Neuronal stem cell (in vitro differentiated cells): ENCODE data around the gene CTNNA3.

Experiments used
- DNase-seq: peaks from one replicate; pipeline ENCODE4 v3.0.0-alpha.2; 2013; ENCODE audit warnings: low spot score
- H2AFZ ChIP-seq: one replicate; pipeline ENCODE4 v1.6.1; 2013; ENCODE audit warnings: mild to moderate bottlenecking, low read length, inconsistent platforms
- H2AK5ac ChIP-seq: 2 replicates; pipeline ENCODE4 v1.6.1; 2013; ENCODE audit warnings: low read depth, mild to moderate bottlenecking, inconsistent platforms, low read length, moderate library complexity, mixed read lengths
- H2BK120ac ChIP-seq: 2 replicates; pipeline ENCODE4 v1.6.1; 2013; ENCODE audit warnings: low read depth, mild to moderate bottlenecking, inconsistent platforms, low read length, moderate library complexity, mixed read lengths
- H2BK12ac ChIP-seq: one replicate; pipeline ENCODE4 v1.6.1; 2013; ENCODE audit warnings: low read length, inconsistent platforms
- H2BK15ac ChIP-seq: 2 replicates; pipeline ENCODE4 v1.6.1; 2013; ENCODE audit warnings: mild to moderate bottlenecking, low read length, inconsistent platforms, mixed read lengths
- H2BK5ac ChIP-seq: one replicate; pipeline ENCODE4 v1.6.1; 2013; ENCODE audit warnings: inconsistent platforms, mild to moderate bottlenecking, low read length, moderate library complexity
- H3K14ac ChIP-seq: one replicate; pipeline ENCODE4 v1.6.1; 2013; ENCODE audit warnings: low read length, inconsistent platforms
- H3K18ac ChIP-seq: 2 replicates; pipeline ENCODE4 v1.6.1; 2013; ENCODE audit warnings: low read length, inconsistent platforms
- H3K23ac ChIP-seq: 2 replicates; pipeline ENCODE4 v1.6.1; 2013; ENCODE audit warnings: low read depth, mild to moderate bottlenecking, mixed read lengths, low read length, inconsistent platforms; ENCODE audit not compliant: poor library complexity
- H3K27ac ChIP-seq: replicated peaks from 3 replicates; pipeline ENCODE4 v1.5.1; 2013; ENCODE audit warnings: low read length, inconsistent platforms
- H3K27me3 ChIP-seq, 3 experiments: 2 replicates each; pipeline ENCODE4 v1.6.1; 2013; ENCODE audit warnings: low read length in 3 of 3, mild to moderate bottlenecking in 2 of 3, inconsistent platforms in 1 of 3, low read depth in 1 of 3, mixed read lengths in 1 of 3, moderate library complexity in 1 of 3; ENCODE audit not compliant: control insufficient read depth in 3 of 3, insufficient read depth in 3 of 3
- H3K36me3 ChIP-seq, 2 donors: replicated peaks in 1 of 2; 2 replicates each; pipeline ENCODE4 v1.6.1; 2013; ENCODE audit warnings: low read length in 2 of 2; ENCODE audit not compliant: control insufficient read depth in 2 of 2, insufficient read depth in 2 of 2
- H3K4ac ChIP-seq: 2 replicates; pipeline ENCODE4 v1.6.1; 2013; ENCODE audit warnings: inconsistent platforms, mild to moderate bottlenecking, low read length, moderate library complexity
- H3K4me1 ChIP-seq, 2 donors: 1 replicate in 1 of 2; 2 replicates in 1 of 2; pipeline ENCODE4 v1.6.1; 2013; ENCODE audit warnings: low read length in 2 of 2, low read depth in 1 of 2; ENCODE audit not compliant: control insufficient read depth in 2 of 2, insufficient read depth in 1 of 2
- H3K4me2 ChIP-seq: one replicate; pipeline ENCODE4 v1.6.1; 2013; ENCODE audit warnings: mild to moderate bottlenecking, low read length, inconsistent platforms; ENCODE audit not compliant: insufficient read depth, poor library complexity, severe bottlenecking
- H3K4me3 ChIP-seq, 2 donors: 2 replicates each; pipeline ENCODE4 v1.5.1; 2013; ENCODE audit warnings: low read length in 2 of 2, mild to moderate bottlenecking in 2 of 2, inconsistent platforms in 1 of 2, moderate library complexity in 1 of 2
- H3K79me1 ChIP-seq: one replicate; pipeline ENCODE4 v1.6.1; 2013; ENCODE audit warnings: low read depth, mild to moderate bottlenecking, inconsistent platforms, low read length, moderate library complexity
- H3K9ac ChIP-seq: one replicate; pipeline ENCODE4 v1.6.1; 2013; ENCODE audit warnings: mild to moderate bottlenecking, low read depth, low read length, inconsistent platforms; ENCODE audit not compliant: poor library complexity
- H3K9me3 ChIP-seq, 2 donors: replicated peaks in 1 of 2; 2 replicates each; pipeline versions ENCODE3 to v1.6.1; 2013; ENCODE audit warnings: low read length in 2 of 2, mild to moderate bottlenecking in 2 of 2, inconsistent platforms in 1 of 2, low read depth in 1 of 2, mixed read lengths in 1 of 2, moderate library complexity in 1 of 2; ENCODE audit not compliant: control insufficient read depth in 2 of 2, insufficient read depth in 1 of 2
- H4K8ac ChIP-seq: one replicate; pipeline ENCODE4 v1.6.1; 2013; ENCODE audit warnings: low read depth, mild to moderate bottlenecking, inconsistent platforms, low read length, moderate library complexity
- H4K91ac ChIP-seq: one replicate; pipeline ENCODE4 v1.6.1; 2013; ENCODE audit warnings: low read length, low read depth, mild to moderate bottlenecking, inconsistent platforms; ENCODE audit not compliant: poor library complexity
- WGBS, 2 donors: extraction: QIAGEN DNeasy Blood & Tissue Kit; methylation state at CpG; one replicate each; pipeline ENCODE4 v1.1.7; 2013; ENCODE audit warnings: missing lambda C conversion rate in 2 of 2, mixed read lengths in 1 of 2; ENCODE audit not compliant: insufficient read length in 2 of 2, insufficient replicate concordance in 1 of 2; ENCODE audit errors: extremely low coverage in 2 of 2; 5-methylcytosine and 5-hydroxymethylcytosine counted together

CTNNA3 gene

GRCh38 chr10:66786709-66787108 is 909.3 kb downstream of the CTNNA3 start:
- Histone ChIP-seq H2BK120ac (no peak overlapping the region), H4K8ac (no peak overlapping the region), H3K9ac (no peak overlapping the region), H3K4ac (no peak overlapping the region), H3K4me2 (no peak overlapping the region), H3K4me3 (no peak overlapping the region), H4K91ac (no peak overlapping the region), H3K27me3 (peaks cover 0 to 7% (median 0%) of the 10 kb centered on the region in 3 experiments), H3K4me1 (no peaks in the 10 kb centered on the region), H3K27ac (no peak overlapping the region), H3K23ac (no peak overlapping the region), H3K14ac (no peak overlapping the region), H3K36me3 (no peaks in the 10 kb centered on the region), H3K18ac (no peak overlapping the region), H2BK15ac (no peak overlapping the region), H2BK5ac (no peak overlapping the region), H2AK5ac (no peak overlapping the region), H2BK12ac (no peak overlapping the region), H3K79me1 (no peaks in the 10 kb centered on the region), H2AFZ (no peak overlapping the region), H3K9me3 (no peaks in the 10 kb centered on the region)
- WGBS, 2 donors: no CpG with 5 or more reads among the region's 1 CpG
- no peak for DNase-seq

GRCh38 chr10:66784770-66785169 is 911.2 kb downstream of the CTNNA3 start:
- no peak overlapping the region for H2AK5ac ChIP-seq
- no peaks in the 10 kb centered on the region for H3K4me1 ChIP-seq
- no peak overlapping the region for H2BK15ac ChIP-seq
- H3K4me3 ChIP-seq: no peak overlapping the region
- no peak overlapping the region for H3K18ac ChIP-seq
- WGBS, 2 donors: no CpG with 5 or more reads among the region's 1 CpG
- H3K9ac ChIP-seq: no peak overlapping the region
- H3K4ac ChIP-seq: no peak overlapping the region
- no peak overlapping the region for H3K14ac ChIP-seq
- H2BK12ac ChIP-seq: no peak overlapping the region
- H2AFZ ChIP-seq: no peak overlapping the region
- no peak overlapping the region for H3K4me2 ChIP-seq
- peaks cover 0 to 7% (median 0%) of the 10 kb centered on the region in 3 experiments for H3K27me3 ChIP-seq
- H2BK5ac ChIP-seq: no peak overlapping the region
- no peaks in the 10 kb centered on the region for H3K79me1 ChIP-seq
- no peaks in the 10 kb centered on the region for H3K9me3 ChIP-seq
- H4K91ac ChIP-seq: no peak overlapping the region
- no peak overlapping the region for H3K27ac ChIP-seq
- no peaks in the 10 kb centered on the region for H3K36me3 ChIP-seq
- no peak overlapping the region for H3K23ac ChIP-seq
- H2BK120ac ChIP-seq: no peak overlapping the region
- no peak for DNase-seq
- H4K8ac ChIP-seq: no peak overlapping the region

GRCh38 chr10:66783316-66783715 is 912.7 kb downstream of the CTNNA3 start:
- no peak for DNase-seq
- no peaks in the 10 kb centered on the region for H3K36me3 ChIP-seq
- no peak overlapping the region for H3K23ac ChIP-seq
- H3K9ac ChIP-seq: no peak overlapping the region
- H2BK120ac ChIP-seq: no peak overlapping the region
- no peak overlapping the region for H2AK5ac ChIP-seq
- no peak overlapping the region for H2BK12ac ChIP-seq
- no peak overlapping the region for H3K27ac ChIP-seq
- H2AFZ ChIP-seq: no peak overlapping the region
- no peak overlapping the region for H2BK15ac ChIP-seq
- no peaks in the 10 kb centered on the region for H3K79me1 ChIP-seq
- H3K27me3 ChIP-seq: peaks cover 0 to 7% (median 0%) of the 10 kb centered on the region in 3 experiments
- H2BK5ac ChIP-seq: no peak overlapping the region
- no peak overlapping the region for H3K4me3 ChIP-seq
- no peak overlapping the region for H3K4me2 ChIP-seq
- H4K91ac ChIP-seq: no peak overlapping the region
- no peaks in the 10 kb centered on the region for H3K4me1 ChIP-seq
- H3K9me3 ChIP-seq: no peaks in the 10 kb centered on the region
- H3K14ac ChIP-seq: no peak overlapping the region
- no peak overlapping the region for H4K8ac ChIP-seq
- H3K18ac ChIP-seq: no peak overlapping the region
- WGBS, 2 donors: no CpG with 5 or more reads among the region's 5 CpGs
- no peak overlapping the region for H3K4ac ChIP-seq

- Histone ChIP-seq H2BK15ac (no peak overlapping the region), H3K18ac (no peak overlapping the region), H3K4me1 (no peaks in the 10 kb centered on the region), H3K27ac (no peak overlapping the region), H2AFZ (no peak overlapping the region), H3K36me3 (no peaks in the 10 kb centered on the region), H2BK12ac (no peak overlapping the region), H4K91ac (no peak overlapping the region), H3K9me3 (no peaks in the 10 kb centered on the region), H2BK120ac (no peak overlapping the region), H2AK5ac (no peak overlapping the region), H3K9ac (no peak overlapping the region), H3K4me2 (no peak overlapping the region), H2BK5ac (no peak overlapping the region), H3K23ac (no peak overlapping the region), H3K4me3 (no peak overlapping the region), H3K4ac (no peak overlapping the region), H3K27me3 (peaks cover 0 to 7% (median 0%) of the 10 kb centered on the region in 3 experiments), H3K79me1 (no peaks in the 10 kb centered on the region), H4K8ac (no peak overlapping the region), H3K14ac (no peak overlapping the region)
- WGBS, 2 donors: no CpG with 5 or more reads among the region's 1 CpG
- DNase-seq: no peak
Observed at GRCh38 chr10:66782776-66783175, 913.2 kb downstream of the CTNNA3 start.
